Kidney epithelial cell (primary cell): ENCODE data around the gene SMIM17. TPM values are rescaled to one million over a fixed set of nuclear protein-coding genes. Genes with fewer than 3 reads are reported as not detected.

Experiments
- DNase-seq: peaks from one replicate; pipeline ENCODE4 v3.0.0-alpha.2; 2010; ENCODE audit warnings: low read depth
- H3K27me3 ChIP-seq: 2 replicates; pipeline ENCODE4 v1.6.0; 2011; ENCODE audit warnings: low read length; ENCODE audit not compliant: control insufficient read depth, insufficient read depth
- H3K36me3 ChIP-seq: 2 replicates; pipeline ENCODE4 v1.5.1; 2011; ENCODE audit warnings: low read length; ENCODE audit not compliant: control insufficient read depth, insufficient read depth
- H3K4me3 ChIP-seq: 2 replicates; pipeline ENCODE4 v1.5.1; 2011; ENCODE audit warnings: low read depth, mild to moderate bottlenecking, control low read depth, low read length
- CTCF ChIP-seq: IDR thresholded peaks from 2 replicates; pipeline ENCODE4 v1.5.1; 2011; ENCODE audit warnings: mild to moderate bottlenecking, moderate library complexity, low read length, control low read depth, inconsistent platforms; ENCODE audit not compliant: insufficient read depth, poor library complexity, severe bottlenecking
- total RNA-seq: library from RNA; depleted of rRNA; stranded (reverse); fragments of >200 nt; gene quantifications from 2 replicates; pipeline ENCODE4 v1.2.3, GENCODE V29; 2015

SMIM17 gene
- total RNA-seq, 1 donor from 2014 or later, result 0.46 TPM

- no peak for TF ChIP-seq CTCF
- no peaks in the 10 kb centered on the region for H3K27me3 ChIP-seq
- no peak overlapping the region for H3K4me3 ChIP-seq
- H3K36me3 ChIP-seq, result no peaks in the 10 kb centered on the region
- DNase-seq, result no peak
These were observed 38.7 kb downstream of the SMIM17 start for GRCh38 chr19:56681702-56682101.

GRCh38 chr19:56683116-56683515 is 40.2 kb downstream of the SMIM17 start:
- TF ChIP-seq CTCF, result no peak

GRCh38 chr19:56687031-56687430 is 44.1 kb downstream of the SMIM17 start:
- Histone ChIP-seq H3K4me3 (no peak overlapping the region), H3K36me3 (no peaks in the 10 kb centered on the region), H3K27me3 (no peaks in the 10 kb centered on the region)
- DNase-seq, result no peak
- TF ChIP-seq CTCF, result no peak

More at GRCh38 chr19:56683116-56683515, 40.2 kb downstream of the SMIM17 start:
- DNase-seq, result no peak
- no peaks in the 10 kb centered on the region for H3K27me3 ChIP-seq
- no peak overlapping the region for H3K4me3 ChIP-seq
- no peaks in the 10 kb centered on the region for H3K36me3 ChIP-seq

GRCh38 chr19:56689198-56689597 is 46.2 kb downstream of the SMIM17 start:
- no peak for DNase-seq
- no peak for TF ChIP-seq CTCF
- Histone ChIP-seq H3K27me3 (no peaks in the 10 kb centered on the region), H3K36me3 (no peaks in the 10 kb centered on the region), H3K4me3 (no peak overlapping the region)

GRCh38 chr19:56690670-56691069 is 47.7 kb downstream of the SMIM17 start:
- no peak for TF ChIP-seq CTCF
- no peaks in the 10 kb centered on the region for H3K36me3 ChIP-seq

GRCh38 chr19:56692206-56692895 is 49.4 kb downstream of the SMIM17 start:
- H3K27me3 ChIP-seq, result no peaks in the 10 kb centered on the region
- no peaks in the 10 kb centered on the region for H3K36me3 ChIP-seq
- no peak for TF ChIP-seq CTCF
- no peak for DNase-seq
- H3K4me3 ChIP-seq, result no peak overlapping the region

More at GRCh38 chr19:56690670-56691069, 47.7 kb downstream of the SMIM17 start:
- Histone ChIP-seq H3K27me3 (no peaks in the 10 kb centered on the region), H3K4me3 (no peak overlapping the region)
- DNase-seq, result no peak
